ENCODE data around the gene PRPF40B.

The PRPF40B gene
- 5.4 to 14.3 (median 7.9) reads per million in 3 donors for total RNA-seq

DNA sequence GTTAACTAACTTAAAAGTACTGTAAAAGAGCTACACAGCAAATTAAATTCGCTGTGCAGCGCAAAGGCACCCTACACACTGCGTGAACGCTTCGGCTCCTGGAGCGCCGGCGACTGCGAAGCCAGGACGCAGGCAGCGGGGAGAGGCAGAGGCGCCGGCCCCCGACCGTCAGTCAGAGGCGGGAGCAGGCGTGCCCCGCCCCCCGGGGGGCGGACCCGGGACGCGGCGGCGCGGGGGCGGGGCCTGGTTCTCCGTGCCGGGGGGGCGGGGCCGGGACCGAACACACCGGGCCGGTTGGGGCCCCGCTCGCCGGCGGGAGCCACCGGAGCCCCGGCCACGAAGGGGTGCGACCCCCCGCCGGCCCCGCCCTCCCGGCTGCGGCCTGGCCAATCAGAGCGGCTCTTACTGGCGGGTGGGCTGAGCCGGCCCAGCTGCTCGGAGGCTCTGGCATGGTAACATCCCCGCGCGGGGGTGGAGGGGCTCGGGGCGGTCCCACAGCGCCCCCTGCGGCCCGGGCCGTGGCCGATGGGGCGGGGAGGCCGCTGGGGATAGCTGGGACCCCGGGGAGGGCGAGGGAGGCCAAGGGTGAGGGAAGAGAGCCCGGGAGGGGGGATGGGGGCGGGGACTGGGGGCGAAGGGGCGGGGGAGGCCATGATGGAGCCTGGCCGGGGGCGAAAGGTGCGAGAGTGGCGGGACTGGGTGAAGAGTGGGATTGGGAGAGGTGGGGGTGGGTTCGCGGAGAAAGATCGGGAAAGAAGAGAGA lies at the start of gene PRPF40B:
Gene PRPF40B (plus strand): TSS at position 420 of the 763 bp plus-strand sequence. CDS start 30 bp downstream, at position 450.
- Histone ChIP-seq H3K27me3 (replicated peaks; ENCODE audit: control insufficient read depth, insufficient read depth, low read length, poor library complexity, severe bottlenecking) (no peaks in the 10 kb centered on the region), H3K27ac (ENCODE audit: insufficient read depth, low read length, poor library complexity, severe bottlenecking) (peak within 1 kb of the TSS; percentile 70), H3K36me3 (ENCODE audit: control insufficient read depth, insufficient read depth, low read length) (no peaks in the 10 kb centered on the region), H3K4me1 (ENCODE audit: control insufficient read depth, insufficient read depth, low read length, poor library complexity, severe bottlenecking) (peaks cover 16% of the 10 kb centered on the region), H3K4me3 (ENCODE audit: insufficient read depth, low read depth, low read length, poor library complexity, severe bottlenecking) (peak within 1 kb of the TSS; percentile 59), H3K9me3 (ENCODE audit: control insufficient read depth, low read length) (no peaks in the 10 kb centered on the region)
- DNase-seq: peak; percentile 77 to 79 (median 78)

DNA sequence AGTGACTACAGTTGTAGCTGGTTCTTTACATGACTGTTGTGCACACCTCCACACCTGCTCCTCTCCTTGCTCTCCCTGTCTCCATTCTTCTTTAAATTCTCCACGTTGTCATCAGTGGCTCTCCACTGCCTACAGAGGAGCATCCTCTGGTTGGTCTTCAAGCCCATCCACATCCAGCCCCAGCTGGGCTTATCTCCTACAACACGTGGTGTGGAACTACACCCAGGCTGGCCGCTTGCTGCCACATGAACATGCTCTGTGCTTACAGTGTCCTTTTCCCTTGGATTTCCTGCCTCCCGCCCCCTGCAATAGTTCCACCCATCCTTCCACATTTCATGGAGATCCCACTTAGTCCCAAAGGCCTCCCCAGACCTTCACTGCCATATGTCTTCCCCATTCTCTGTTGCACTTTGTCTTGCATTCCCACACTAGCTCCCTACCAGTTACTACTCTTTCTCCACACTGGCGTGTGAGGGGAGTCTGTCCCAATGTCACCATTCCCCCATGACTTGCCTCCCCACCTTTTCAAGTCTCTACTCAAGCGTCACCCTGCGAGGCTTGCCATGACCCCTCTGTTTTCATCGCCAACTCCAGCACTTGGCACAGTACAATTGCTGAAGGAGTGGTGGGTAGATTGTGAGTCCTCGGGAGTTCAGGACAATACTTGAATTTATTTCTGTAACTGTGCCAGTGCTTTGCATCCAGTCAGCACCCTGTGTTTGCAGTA lies 45.6 kb upstream of the PRPF40B start:
- H3K4me3 ChIP-seq (ENCODE audit: insufficient read depth, low read depth, low read length, poor library complexity, severe bottlenecking): no peak overlapping the region
- H3K4me1 ChIP-seq (ENCODE audit: control insufficient read depth, insufficient read depth, low read length, poor library complexity, severe bottlenecking): peaks cover 7% of the 10 kb centered on the region
- H3K27ac ChIP-seq (ENCODE audit: insufficient read depth, low read length, poor library complexity, severe bottlenecking): no peak overlapping the region
- H3K27me3 ChIP-seq (replicated peaks; ENCODE audit: control insufficient read depth, insufficient read depth, low read length, poor library complexity, severe bottlenecking): no peaks in the 10 kb centered on the region
- no peaks in the 10 kb centered on the region for H3K9me3 ChIP-seq (ENCODE audit: control insufficient read depth, low read length)
- no peak for DNase-seq
- peaks cover 2% of the 10 kb centered on the region for H3K36me3 ChIP-seq (ENCODE audit: control insufficient read depth, insufficient read depth, low read length)

DNA sequence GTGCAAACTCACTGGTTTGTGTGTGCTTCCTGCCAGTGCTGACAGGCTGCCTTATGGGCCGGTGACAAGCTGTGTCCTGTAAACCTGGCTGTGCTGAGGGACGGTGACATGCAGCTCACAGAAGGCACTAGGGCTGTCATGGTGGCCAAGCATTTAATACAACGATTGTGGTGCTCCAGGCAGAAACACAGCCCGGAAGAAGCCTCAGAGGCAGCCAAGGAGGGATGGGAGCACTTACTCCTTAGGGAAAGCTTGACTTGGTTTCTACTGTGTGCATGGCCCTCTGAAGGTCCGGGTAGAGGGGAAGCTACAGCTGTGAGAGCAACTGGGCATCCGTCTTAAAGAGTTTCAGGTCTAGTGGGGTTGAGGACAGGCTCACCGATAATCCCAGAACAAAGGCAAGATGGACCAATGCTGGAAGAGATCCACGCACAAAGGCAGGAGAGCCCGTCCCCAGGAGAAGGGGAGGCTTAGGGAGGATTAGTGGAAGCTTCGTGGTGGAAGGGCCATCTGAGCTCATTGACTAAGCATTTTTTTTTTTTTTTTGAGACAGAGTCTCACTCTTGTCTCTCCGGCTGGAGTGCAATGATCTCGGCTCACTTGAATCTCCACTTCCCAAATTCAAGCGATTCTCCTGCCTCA lies 44.8 kb upstream of the PRPF40B start:
- Histone ChIP-seq H3K27me3 (replicated peaks; ENCODE audit: control insufficient read depth, insufficient read depth, low read length, poor library complexity, severe bottlenecking) (no peaks in the 10 kb centered on the region), H3K27ac (ENCODE audit: insufficient read depth, low read length, poor library complexity, severe bottlenecking) (no peak overlapping the region), H3K36me3 (ENCODE audit: control insufficient read depth, insufficient read depth, low read length) (peaks cover 7% of the 10 kb centered on the region), H3K9me3 (ENCODE audit: control insufficient read depth, low read length) (no peaks in the 10 kb centered on the region), H3K4me3 (ENCODE audit: insufficient read depth, low read depth, low read length, poor library complexity, severe bottlenecking) (no peak overlapping the region), H3K4me1 (ENCODE audit: control insufficient read depth, insufficient read depth, low read length, poor library complexity, severe bottlenecking) (peaks cover 7% of the 10 kb centered on the region)
- no peak for DNase-seq

DNA sequence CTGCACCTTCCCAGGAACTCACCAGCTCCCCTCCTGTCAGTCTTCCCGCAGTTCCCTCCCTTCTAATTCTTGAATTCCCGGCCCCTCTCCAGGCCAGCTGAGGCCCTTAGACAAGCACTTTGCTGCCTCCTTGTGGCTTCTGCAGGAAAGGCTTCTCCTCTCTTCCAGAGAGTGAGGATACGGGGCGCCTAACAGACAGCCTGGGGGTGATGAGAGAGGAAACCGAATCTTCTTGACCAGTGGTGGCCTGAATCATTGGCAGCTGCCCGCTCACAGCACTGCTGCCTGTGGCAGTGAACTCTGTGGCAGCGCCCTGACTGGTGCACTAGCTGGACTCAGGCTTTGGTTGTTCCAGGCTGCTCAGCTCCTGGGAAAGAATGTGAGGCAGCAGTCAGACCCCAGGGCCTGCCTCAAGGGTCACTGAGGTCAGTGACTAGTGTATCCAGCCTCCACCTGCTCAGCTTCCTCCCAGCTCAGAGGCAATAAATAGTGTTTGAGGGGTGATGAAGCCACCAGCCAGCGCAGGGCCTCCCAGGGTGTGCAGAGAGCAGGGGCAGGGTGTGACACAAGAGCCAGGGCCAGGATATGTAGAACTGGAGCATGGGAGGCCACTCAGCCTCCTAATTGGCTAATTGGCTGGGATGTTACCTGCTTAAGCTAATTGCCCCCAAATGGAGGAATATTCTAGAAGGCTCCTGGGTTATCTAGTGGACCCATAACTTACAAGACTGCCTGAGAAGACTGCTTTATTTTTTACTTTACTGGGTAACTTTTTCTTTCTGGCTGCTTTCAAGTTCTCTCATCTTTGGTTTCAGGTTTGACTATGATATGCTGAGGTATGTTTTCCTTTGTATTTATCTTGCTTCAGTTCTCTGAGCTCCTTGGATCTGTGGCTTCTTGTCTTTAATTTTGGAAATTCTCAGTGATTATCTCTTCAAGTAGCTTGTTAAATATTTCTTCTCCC lies 42.5 kb upstream of the PRPF40B start:
- H3K9me3 ChIP-seq (ENCODE audit: control insufficient read depth, low read length): no peaks in the 10 kb centered on the region
- H3K36me3 ChIP-seq (ENCODE audit: control insufficient read depth, insufficient read depth, low read length): peaks cover 12% of the 10 kb centered on the region
- peak in 2 of 3 donors; percentile 13 to 29 for DNase-seq
- H3K4me1 ChIP-seq (ENCODE audit: control insufficient read depth, insufficient read depth, low read length, poor library complexity, severe bottlenecking): peaks cover 7% of the 10 kb centered on the region
- no peak overlapping the region for H3K4me3 ChIP-seq (ENCODE audit: insufficient read depth, low read depth, low read length, poor library complexity, severe bottlenecking)
- no peaks in the 10 kb centered on the region for H3K27me3 ChIP-seq (replicated peaks; ENCODE audit: control insufficient read depth, insufficient read depth, low read length, poor library complexity, severe bottlenecking)
- H3K27ac ChIP-seq (ENCODE audit: insufficient read depth, low read length, poor library complexity, severe bottlenecking): no peak overlapping the region

DNA sequence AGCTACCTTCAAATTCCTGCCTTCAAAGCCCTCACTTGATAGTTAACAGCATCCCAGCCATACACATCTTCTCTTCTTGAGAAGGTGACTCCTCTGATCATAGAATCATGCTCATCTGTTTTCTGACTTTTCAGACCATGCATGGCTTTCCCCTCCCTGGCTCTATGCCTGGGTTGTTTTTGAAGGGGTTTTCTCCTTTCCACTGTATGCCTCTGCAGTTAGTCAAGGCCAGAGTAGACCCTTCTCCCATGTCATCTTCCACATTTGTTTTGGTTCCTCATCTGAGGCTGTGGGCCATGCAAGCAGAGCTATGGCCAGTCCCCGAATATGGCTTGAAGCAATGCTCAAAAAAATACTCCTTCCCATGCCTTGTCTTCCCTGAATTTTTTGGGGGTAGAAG lies 41.2 kb upstream of the PRPF40B start:
- Histone ChIP-seq H3K27ac (ENCODE audit: insufficient read depth, low read length, poor library complexity, severe bottlenecking) (no peak overlapping the region), H3K9me3 (ENCODE audit: control insufficient read depth, low read length) (no peaks in the 10 kb centered on the region), H3K36me3 (ENCODE audit: control insufficient read depth, insufficient read depth, low read length) (peaks cover 19% of the 10 kb centered on the region), H3K4me3 (ENCODE audit: insufficient read depth, low read depth, low read length, poor library complexity, severe bottlenecking) (no peak overlapping the region), H3K4me1 (ENCODE audit: control insufficient read depth, insufficient read depth, low read length, poor library complexity, severe bottlenecking) (peaks cover 7% of the 10 kb centered on the region), H3K27me3 (replicated peaks; ENCODE audit: control insufficient read depth, insufficient read depth, low read length, poor library complexity, severe bottlenecking) (no peaks in the 10 kb centered on the region)
- no peak for DNase-seq

DNA sequence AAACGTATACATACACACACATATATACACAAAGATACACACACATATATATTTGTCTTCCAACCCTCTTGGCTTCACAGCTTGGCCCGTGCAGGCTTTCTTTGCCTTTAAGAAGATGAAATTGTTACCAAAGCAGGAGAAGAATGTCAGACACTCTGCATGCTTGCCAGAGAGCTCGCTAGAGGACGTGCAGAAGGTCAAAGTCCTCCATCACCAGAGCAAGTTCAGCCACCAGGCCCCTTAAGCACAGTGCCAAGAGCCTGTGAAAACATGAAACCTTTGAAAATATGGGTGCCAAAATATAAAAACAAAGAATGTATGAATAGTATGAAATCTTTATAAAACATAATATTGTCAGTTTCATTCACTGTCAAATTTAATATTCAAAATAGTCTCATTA lies 40.5 kb upstream of the PRPF40B start:
- Histone ChIP-seq H3K27me3 (replicated peaks; ENCODE audit: control insufficient read depth, insufficient read depth, low read length, poor library complexity, severe bottlenecking) (no peaks in the 10 kb centered on the region), H3K27ac (ENCODE audit: insufficient read depth, low read length, poor library complexity, severe bottlenecking) (no peak overlapping the region), H3K9me3 (ENCODE audit: control insufficient read depth, low read length) (no peaks in the 10 kb centered on the region), H3K4me3 (ENCODE audit: insufficient read depth, low read depth, low read length, poor library complexity, severe bottlenecking) (no peak overlapping the region), H3K36me3 (ENCODE audit: control insufficient read depth, insufficient read depth, low read length) (peaks cover 19% of the 10 kb centered on the region), H3K4me1 (ENCODE audit: control insufficient read depth, insufficient read depth, low read length, poor library complexity, severe bottlenecking) (peaks cover 7% of the 10 kb centered on the region)
- no peak for DNase-seq

DNA sequence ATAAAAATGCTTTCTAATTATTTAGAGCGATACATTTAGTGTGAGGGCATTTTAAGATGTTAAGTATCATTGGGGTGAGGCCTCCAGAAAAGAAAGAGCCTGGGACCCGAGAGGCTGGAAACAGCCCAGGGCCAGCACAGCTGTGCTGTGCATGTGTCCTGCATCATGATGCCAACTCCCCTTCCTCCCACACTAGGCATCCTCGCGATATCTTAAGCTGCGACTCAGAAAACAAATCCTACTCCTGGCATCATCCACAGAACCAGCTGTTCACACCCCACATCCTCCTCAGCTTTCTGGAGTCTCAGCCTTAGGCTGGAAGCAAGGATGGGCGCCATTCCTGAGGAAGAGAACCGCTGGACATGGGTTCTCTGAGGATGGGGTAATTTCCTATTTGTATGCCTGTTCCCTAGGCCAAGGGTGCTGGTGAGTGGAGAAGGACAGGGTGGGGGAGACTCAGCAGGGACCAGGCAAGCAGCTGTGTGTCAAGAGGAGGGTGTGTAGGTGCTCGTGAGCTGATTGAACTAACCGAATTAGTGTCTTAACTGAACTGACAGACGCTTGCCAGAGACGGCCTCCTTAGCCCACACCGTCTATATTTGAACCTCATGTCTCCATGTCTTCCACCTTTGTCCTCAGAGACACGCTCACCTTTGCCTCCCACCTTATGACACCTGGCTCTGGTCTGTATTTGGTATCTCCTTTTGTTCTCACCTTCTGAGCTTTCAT lies 39.8 kb upstream of the PRPF40B start:
- Histone ChIP-seq H3K36me3 (ENCODE audit: control insufficient read depth, insufficient read depth, low read length) (peaks cover 19% of the 10 kb centered on the region), H3K27ac (ENCODE audit: insufficient read depth, low read length, poor library complexity, severe bottlenecking) (no peak overlapping the region), H3K4me3 (ENCODE audit: insufficient read depth, low read depth, low read length, poor library complexity, severe bottlenecking) (no peak overlapping the region), H3K9me3 (ENCODE audit: control insufficient read depth, low read length) (no peaks in the 10 kb centered on the region), H3K4me1 (ENCODE audit: control insufficient read depth, insufficient read depth, low read length, poor library complexity, severe bottlenecking) (peaks cover 7% of the 10 kb centered on the region), H3K27me3 (replicated peaks; ENCODE audit: control insufficient read depth, insufficient read depth, low read length, poor library complexity, severe bottlenecking) (no peaks in the 10 kb centered on the region)
- DNase-seq: no peak

DNA sequence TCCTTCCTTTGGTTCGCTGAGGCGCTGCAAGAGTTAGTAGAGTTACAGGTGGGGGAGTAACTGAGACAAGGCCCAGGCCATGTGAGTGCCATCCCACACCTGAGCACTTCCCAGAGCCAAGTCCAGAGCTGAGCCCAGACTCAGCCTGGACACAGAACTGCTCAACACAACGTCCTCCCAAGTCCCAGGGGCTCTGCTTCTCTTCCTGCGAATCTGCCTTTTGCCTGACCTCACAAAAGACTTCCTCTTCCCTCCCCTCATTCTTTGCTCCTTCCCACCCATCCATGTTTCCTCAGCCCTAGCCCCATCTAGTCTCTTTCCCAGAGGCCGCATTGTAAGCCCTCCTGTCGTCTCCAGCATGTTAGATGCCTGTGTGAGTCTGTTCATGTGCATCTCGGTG lies 38.8 kb upstream of the PRPF40B start:
- Histone ChIP-seq H3K4me3 (ENCODE audit: insufficient read depth, low read depth, low read length, poor library complexity, severe bottlenecking) (no peak overlapping the region), H3K4me1 (ENCODE audit: control insufficient read depth, insufficient read depth, low read length, poor library complexity, severe bottlenecking) (peaks cover 7% of the 10 kb centered on the region), H3K9me3 (ENCODE audit: control insufficient read depth, low read length) (no peaks in the 10 kb centered on the region), H3K27me3 (replicated peaks; ENCODE audit: control insufficient read depth, insufficient read depth, low read length, poor library complexity, severe bottlenecking) (no peaks in the 10 kb centered on the region), H3K36me3 (ENCODE audit: control insufficient read depth, insufficient read depth, low read length) (peaks cover 19% of the 10 kb centered on the region), H3K27ac (ENCODE audit: insufficient read depth, low read length, poor library complexity, severe bottlenecking) (no peak overlapping the region)
- no peak for DNase-seq

Measured in effector memory CD4-positive, alpha-beta T cell (primary cell).